Right ventricle myocardium superior (tissue), 1 donor: ENCODE results near the gene NT5E. TPM values are rescaled to one million over a fixed set of nuclear protein-coding genes. Genes with fewer than 3 reads are reported as not detected.

Source experiments
- total RNA-seq: library from RNA; stranded (reverse); fragmentation: NEBNext Ultra II Directional; extraction: Animal tissue kit (Norgen Biotek cat#: 25700); gene quantifications from one replicate; pipeline ENCODE4 v1.2.1, GENCODE V29; 2021
- donor health status: DM: no; HTN: yes; CAD: no; lungs with severe emphysema.

NT5E gene
- total RNA-seq, 1 donor from 2014 or later = 4.2 TPM

Other genes starting within 250 kb of the NT5E start
- gene SNX14, start 143.8 kb downstream of the NT5E start, total RNA-seq = 27.6 TPM
- gene SYNCRIP, start 192.8 kb downstream of the NT5E start, total RNA-seq = 55.7 TPM